EH (cell line): ENCODE results near the gene MAGI2.
"Not testable (repeated sequence)": the region's sequence is repeated elsewhere in the genome, so short reads cannot be mapped to it uniquely, and the experiment has no call there.

Experiments used
- DNase-seq: peaks from one replicate; pipeline ENCODE4 v3.0.0-alpha.2; 2015; ENCODE audit warnings: low read depth

Gene MAGI2

DNA sequence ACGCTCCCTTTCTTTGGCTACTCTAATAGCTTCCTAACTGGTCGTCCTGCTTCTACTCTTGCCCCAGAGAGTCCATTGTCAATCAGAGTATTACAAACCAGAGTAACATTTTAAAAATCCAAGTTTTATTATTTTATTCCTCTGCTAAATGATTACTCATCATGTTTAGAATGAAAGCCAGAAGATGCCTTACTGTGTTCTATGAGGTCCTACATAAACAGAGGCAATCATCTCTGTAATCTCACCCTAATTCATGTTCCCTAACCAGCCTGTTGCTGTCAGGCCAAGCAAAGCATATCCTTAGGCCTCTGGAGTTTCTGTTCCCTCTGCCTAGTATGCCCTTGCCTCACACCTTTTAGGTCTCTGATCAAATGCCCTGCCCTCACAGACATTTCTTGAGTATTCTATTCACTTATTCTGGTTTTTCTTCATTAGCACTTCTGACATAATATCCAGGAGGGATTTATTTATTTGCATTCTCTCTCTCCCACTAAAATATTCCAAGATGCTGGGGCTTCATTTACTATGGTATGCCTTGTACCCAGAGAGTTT, 1157.3 kb downstream of the MAGI2 start:
- peak; percentile 81 for DNase-seq

DNA sequence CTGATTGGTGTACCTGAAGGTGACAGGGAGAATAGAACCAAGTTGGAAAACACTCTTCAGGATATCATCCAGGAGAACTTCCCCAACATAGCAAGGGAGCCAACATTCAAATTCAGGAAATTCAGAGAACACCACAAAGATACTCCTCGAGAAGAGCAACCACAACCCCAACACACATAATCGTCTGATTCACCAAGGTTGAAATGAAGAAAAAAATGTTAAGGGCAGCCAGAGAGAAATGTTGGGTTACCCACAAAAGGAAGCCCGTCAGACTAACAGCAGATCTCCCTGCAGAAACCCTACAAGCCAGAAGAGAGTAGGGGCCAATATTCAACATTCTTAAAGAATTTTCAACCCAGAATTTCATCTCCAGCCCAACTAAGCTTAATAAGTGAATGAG, 1164.0 kb downstream of the MAGI2 start:
- DNase-seq: peak; percentile 53

DNA sequence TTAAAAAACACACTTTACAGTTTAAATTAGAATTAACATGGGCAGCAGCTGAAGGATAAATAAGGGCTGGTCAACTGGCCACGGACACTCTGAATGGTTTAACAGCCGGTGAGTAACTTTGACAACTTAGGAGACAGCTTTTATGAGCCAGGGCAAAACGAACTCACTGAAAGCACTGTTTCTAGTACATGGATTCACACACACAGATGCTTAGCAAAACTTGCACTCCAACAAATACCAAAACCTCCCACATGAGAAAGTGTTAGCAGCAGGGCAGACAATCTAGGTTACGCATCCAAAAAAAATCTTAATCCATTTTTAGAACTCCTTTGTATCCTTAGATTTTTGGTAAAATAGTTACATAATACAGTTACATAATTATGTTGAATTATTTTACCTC, 1168.5 kb downstream of the MAGI2 start:
- DNase-seq: no peak

DNA sequence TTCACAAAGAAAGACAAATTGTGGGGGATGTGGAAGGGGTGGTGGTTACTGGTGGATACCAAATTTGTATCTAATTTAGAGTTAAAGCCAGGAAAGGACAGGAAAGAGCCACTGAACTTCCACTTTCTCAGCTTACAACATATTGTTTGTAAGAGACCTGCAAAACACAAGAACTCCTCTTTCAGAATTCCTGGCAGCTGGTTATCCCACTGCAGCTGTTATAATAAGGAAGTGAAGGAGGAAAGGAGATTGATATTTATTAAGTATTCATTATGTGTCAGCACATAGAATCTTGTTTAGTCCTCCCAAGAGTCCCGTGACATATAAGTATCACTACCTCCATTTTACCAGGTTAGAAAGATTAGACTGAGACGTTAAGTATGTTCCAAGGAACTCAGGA, 1173.2 kb downstream of the MAGI2 start:
- no peak for DNase-seq

DNA sequence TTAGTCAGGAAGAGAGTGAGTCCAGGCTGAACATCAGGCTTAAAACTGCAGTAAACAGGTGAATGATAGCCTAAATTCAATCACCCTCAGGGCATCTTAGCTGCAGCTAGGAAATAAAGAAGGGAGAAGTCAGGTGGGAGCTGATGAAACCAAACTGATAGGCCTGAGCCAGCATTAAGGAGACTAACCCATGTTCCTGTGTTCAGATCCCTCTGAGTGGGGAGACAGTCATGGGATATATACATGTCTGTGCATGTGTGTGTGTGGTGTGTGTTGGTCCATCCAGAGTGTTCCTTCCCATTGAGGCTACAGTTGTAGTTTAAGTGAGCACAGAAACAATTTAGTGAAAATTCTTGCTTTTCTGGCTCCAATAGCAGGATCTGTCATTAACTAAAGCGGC, 1174.0 kb downstream of the MAGI2 start:
- no peak for DNase-seq

DNA sequence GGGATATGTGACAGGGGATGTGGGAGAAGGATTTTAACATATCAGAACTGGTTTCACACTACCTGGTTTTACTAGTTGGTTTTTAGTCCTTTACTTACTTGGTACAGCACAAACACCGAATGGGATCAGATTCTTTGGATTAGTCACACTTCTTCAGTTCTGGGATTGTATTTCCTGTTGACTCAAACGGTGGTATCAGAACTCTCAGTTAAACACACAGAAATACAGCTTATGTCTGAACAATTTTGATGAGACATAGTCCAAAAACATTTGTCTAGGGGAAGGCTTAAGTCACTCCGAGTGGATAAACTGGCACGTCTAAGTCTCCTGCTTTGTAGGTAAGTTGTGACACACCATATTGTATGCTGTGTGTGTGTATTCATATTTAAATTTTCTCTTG, 1174.4 kb downstream of the MAGI2 start:
- peak; percentile 87 for DNase-seq

DNA sequence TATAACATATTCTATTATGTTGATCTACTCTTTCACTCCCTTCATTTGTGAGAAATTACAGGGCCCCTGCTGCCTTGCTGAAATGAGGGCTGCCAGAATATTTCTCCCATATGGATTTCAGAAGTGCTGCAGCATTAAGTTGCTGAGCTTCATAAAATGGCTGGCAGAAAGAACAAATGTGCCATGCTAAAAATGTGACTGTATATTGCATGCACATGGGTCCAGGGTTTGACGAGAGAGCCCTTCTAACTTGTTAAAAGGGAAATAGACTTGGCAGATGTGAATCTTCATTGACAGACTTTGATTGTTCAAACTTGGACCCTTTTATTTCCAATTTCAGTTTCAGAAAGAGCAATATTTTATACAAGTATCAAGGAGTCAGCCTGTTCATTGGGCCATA, 1186.3 kb downstream of the MAGI2 start:
- DNase-seq: no peak

DNA sequence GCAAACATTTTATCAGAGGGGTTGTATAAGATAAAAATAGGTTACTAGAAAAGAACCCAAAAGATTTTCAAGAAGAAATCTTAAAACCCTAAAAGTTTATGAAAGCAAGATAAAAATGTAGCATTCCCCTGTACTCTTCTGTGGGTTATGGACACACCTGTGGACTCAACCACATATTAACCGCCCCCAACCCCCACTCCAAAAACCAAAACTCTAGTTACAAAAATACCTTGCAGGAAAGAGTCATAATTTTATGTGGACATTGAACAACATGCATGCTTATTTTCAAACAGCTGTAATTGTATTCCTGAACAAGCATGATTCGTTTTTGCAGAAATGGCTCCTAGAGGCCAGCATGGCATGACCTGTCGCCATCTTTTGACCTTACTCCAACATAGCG, 1188.0 kb downstream of the MAGI2 start:
- DNase-seq: no peak

DNA sequence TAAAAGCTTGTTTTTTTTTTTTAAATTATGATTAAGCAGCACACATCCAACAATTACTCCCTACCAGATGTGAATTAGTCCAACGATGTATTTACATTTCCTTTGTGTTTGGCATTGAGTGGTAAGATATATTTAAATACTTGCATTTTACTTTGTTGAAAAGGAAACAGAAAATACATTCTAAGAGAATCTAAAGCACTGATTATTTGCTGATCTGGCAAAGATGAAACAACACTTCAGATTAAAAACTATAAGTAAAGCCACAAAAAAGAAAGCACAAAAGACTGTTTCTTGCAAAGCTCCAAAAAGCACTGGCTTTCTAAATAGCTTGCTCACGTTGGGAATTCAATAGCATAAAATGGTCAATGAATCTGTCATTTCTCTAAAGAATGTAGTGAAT, 1188.4 kb downstream of the MAGI2 start:
- DNase-seq: no peak

DNA sequence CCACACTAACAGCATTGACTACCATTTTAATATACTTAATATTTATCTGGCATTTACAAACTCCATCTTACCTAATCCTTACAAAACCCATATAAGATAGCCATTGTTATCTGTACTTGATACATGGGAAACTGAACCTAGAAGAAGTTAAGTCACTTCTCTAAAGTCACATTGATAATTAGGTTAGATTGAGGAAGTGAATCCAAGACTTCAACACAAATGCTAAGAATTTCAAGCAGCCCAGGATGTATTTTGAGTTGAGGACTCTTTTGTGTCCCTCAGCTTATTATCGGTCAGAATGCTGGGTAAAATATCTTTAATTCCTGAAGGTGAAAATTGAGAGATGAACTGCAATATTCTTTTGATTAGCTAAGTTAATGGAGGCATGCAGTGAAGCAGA, 1189.4 kb downstream of the MAGI2 start:
- no peak for DNase-seq

DNA sequence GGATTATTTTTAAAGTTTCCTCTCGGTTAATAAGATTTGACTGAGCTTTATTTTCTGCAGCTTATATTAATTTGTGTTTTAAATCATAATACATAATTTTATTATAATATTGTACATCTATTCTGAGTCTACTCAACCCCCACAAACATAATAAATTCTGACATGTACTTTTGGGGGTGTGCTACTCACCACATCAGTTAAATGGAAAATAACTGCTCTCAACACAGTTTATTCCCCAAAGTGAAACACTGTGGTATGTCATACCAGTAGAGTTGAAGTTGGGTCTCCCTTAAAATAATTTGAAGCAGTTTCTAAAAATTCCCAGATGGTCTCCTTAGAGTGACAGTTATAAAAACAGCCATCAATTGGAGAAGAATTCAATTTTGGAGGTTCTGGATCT, 1191.7 kb downstream of the MAGI2 start:
- DNase-seq: no peak

DNA sequence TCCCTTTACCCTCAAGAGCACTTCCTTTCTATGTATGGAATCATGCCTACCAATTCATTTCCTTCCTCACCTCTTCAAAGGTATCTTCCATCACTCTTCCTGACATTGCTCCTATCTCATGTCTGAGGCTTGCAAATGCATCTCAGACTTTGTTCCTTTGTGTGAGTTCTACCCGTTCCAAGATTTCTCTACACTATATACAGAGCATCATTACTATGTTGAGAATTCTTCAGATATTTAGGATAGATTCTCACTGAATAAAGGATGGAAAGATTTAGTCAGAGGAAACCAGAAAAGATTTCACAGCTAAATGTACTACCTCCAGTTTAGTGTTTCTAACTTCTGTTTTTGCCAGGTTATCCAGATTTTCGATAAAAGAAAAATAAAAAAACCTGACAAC, 1192.2 kb downstream of the MAGI2 start:
- DNase-seq: peak; percentile 57

DNA sequence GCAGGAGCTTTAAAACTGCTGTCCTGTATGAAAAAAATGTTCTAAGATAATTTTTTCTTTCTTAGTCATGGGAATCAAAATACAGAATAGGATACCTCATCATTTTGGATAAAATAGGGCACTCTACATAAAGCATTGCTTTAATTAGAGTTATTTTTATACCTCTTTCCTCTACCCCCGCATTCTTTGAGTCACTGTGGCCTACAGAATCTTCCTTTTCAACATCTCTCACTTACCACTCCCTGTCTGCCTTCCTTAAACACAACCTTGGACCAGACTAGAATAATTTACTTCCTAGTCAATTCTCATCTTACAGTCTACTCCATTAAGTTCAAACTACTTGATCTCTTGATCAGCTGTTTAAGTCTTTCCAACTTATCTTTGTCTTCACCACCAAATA, 1192.6 kb downstream of the MAGI2 start:
- DNase-seq: peak; percentile 75

DNA sequence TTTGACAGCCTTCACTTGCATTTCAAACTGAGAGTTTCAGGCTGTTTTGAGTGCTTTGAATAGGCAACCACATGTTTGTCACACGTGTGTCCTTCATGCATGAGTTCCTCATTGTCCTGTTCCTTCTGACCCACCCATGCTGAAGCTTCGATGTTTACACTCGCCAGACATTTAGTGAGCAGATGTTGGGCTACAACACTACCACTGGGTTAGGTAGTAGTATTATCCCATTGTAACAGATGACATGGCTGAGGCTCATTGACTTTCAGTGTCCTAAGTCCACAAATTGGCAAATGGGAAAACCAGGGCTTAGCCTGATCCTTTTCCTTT, 1198.8 kb downstream of the MAGI2 start:
- no peak for DNase-seq

DNA sequence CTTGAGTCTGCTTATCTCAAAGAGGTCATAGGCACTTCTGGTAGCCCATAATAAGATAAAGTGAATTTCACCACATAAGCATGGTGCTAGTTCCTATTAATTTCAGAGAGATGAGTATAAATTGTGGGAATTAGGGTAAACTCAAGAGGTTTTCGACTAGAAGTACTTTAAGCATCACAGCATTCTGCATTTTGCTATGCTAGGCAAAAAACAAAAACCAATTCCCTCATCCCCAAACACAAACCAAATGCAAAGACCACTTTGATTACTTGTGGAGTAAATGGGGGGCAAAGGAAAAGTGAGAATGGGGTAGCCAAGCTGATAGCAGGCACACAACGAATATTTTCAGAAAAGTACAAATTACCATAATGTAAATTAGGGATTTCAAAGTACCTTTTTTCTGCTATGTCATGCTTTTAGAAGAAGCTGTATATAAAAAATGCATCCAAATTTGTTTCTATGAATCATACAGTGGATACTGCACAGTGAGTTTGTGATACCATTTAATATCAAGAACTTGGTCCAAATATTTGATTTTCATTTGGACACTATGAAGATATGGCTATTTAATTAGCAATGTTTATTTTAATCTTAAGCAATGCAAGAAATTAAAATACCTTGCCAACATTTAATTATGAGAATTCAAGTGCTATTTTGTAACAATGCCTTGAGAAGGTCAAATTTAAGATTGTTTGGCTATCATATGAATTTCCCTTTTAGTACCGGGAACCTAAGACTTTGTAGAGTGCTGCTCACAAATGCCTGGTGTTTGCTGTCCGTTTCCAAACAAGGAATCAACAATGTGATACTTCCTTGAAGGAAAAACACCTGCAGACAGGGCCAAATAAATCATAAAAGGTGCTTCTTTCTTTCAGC, 1199.4 kb downstream of the MAGI2 start:
- no peak for DNase-seq

DNA sequence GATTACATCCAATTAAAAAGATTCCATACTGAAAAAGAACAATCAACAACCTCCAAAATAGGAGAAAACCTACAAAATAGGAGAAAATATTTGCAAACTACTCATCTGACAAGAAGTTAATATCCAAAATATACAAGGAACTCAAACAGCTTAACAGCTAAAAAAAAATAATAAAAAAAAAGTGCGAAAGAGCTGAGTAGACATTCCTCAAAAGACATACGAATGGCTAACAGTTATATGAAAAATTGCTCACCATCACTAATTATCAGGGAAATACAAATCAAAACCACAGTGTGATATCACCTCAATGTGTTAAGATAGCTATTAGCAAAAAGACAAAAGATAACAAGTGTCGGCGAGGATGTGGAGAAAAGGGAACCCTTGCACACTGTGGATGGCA, 1204.6 kb downstream of the MAGI2 start:
- no peak for DNase-seq

DNA sequence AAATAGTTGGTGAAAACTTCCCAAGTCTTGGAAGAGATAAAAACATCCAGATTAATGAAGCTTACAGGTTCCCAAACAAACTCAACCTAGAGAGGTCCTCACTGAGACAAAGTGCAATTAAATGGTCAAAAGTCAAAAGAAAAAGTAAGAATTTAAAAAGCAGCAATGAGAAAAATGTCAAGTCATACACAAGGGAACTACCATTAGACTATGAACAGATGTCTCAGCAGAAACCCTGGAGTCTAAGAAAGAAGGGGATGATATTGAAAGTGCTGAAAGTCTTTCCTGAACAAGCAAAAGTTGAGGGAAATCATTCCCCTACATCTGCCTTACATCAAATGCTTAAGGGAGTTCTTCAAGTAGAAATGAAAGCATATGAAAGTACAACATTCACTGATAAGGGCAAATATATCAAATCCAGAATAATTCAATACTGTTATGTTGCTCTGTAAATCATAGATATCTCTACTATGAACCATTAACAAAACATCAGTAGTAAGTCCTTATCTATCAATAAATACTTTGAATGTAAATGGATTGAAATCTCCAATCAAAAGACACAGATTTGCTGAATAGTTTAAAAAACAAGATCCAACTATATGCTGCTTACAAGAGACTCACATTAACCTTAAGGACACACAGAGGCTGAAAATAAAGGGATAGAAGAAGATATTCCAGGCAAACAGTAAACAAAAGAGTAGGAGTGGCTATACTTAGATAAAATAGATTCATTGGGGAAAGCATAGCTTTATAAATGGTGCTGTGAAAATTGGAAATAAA, 1205.4 kb downstream of the MAGI2 start:
- DNase-seq: no peak

DNA sequence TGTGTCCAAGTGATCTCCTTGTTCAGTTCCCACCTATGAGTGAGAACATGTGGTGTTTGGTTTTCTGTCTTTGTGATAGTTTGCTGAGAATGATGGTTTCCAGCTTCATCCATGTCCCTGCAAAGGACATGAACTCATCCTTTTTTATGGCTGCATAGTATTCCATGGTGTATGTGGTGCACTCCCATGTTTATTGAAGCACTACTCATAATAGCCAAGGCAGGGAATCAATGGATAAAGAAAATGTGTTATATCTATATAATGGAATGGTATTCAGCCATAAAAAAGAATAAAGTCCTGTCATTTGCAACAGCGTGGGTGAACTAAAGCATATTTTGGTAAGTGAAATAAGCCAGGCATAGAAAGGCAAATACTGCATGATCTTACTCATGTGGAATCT, 1213.3 kb downstream of the MAGI2 start:
- not testable (repeated sequence) for DNase-seq

DNA sequence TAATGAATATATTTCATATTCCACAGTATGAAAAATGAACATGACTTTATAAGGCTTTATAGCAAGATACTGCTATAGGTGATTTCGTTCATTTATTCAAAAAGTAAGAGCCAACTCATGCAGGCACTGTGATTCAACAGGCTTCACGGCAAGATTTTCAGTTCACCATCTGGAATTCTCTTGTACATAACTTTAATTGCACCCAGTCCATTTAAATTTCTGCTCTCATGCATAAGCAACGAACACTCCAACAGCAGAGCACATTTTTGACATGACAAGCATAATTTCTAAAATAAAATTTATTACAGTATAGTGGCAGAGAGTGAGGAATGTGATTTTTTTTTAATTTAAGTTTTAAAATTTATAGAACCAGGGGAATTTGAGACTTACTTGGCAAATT, 1218.8 kb downstream of the MAGI2 start:
- peak; percentile 50 for DNase-seq

DNA sequence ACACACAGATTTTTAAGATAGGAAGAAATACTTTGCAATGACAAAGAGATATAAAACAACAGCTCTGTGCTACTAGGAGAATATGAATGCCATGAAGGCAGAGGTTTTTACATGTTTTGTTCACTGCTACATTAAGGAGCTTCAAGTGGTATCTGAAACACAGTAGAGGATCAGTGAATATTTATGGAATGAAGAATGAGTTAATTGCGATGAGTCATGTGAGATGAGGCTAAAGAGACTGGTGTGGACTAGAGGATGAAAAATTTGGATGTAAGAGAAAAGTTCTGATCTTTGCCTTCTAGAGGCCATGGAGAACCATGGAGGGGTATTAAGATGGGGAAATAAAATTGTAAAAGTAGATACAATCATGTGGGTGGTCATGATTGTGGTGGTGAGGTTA, 1220.7 kb downstream of the MAGI2 start:
- DNase-seq: peak; percentile 84

DNA sequence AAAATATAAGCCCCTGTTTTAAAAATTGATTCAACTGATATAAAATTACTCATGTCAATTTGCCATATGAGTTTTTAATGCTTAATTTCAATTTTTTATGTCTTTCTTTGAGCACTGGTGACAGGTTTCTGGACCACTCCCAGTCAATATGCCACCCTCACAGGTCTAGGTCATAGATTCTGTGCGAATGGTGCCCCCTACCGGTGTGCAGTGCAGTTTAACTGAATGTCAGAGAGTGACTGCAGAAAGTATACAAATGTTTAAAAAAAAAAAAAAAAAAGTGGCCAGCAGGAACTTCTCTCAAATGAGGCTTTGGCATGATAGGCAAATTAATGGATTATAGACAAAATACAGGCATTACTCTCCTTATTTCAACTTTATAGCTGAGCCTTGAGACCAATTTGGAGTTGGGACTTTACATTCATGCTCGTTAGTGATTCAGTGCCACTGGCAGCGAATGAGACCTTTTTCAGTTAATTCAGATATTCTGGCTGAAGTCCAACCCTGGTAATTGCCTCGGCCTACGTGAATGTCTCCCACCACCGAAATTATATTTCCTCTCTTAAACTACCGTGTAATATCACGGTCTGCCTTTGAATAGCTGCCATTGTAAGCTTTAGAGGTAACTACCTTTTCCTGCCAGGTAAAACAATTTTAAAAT, 1227.3 kb downstream of the MAGI2 start:
- DNase-seq: peak; percentile 62

DNA sequence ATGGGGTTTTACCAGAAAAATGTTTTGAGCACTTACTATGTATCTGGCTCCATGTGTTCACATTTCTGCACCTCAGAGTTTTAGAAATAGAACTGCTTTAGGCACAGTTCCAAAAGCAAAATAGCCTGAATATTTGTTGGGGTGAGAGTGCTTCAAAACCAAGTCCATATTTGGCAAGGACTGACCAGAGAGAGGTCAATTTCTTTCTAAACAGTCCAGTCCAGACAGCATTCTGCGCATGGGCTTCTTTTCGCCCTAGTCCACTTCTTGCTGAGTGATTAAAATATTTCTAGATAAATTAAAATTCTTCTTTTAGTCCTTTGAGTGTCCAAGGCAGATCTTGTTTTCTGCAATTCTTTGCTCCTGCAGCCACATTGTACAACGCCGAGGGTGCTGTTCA, 1227.9 kb downstream of the MAGI2 start:
- peak; percentile 78 for DNase-seq

DNA sequence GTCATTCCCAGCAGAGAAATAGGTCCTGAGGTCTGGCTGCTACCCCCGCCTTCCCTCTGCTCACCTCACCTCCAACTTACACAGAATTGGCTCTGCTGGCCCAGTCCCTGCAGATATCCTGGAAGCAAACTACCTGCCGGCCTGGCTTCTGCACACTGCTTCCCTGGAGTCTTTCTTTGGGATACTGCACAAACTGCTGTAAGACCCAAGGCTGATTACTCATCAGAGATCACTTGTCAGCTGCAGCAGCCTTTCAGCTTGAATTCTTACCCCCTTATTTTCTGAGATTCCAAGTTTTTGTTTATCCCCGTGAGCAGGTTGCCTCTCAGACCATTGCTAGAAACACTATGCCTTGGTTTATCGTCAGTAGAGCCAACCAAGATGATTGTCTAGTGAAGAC, 1228.5 kb downstream of the MAGI2 start:
- DNase-seq: peak; percentile 49
